ENCODE data around the gene NLRP10.

DNA sequence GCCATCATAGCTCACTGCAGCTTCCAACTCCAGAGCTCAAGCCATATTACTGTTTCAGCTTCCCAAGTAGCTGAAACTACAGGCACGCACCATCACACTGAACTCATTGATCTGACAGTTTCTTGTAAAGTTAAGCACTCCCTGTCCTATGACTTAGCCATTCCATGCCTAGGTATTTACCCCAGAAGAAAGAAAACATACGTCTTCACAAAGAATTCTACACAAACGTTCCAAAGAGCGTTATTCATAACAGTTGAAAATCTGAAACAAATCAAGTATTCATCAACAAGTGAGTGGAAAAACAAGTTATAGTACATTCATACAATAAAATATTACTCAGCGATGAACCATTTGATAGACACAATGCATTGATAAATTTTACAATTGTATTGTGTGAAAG lies 7.8 kb upstream of the NLRP10 start:
- TF ChIP-seq, protein P1, sequence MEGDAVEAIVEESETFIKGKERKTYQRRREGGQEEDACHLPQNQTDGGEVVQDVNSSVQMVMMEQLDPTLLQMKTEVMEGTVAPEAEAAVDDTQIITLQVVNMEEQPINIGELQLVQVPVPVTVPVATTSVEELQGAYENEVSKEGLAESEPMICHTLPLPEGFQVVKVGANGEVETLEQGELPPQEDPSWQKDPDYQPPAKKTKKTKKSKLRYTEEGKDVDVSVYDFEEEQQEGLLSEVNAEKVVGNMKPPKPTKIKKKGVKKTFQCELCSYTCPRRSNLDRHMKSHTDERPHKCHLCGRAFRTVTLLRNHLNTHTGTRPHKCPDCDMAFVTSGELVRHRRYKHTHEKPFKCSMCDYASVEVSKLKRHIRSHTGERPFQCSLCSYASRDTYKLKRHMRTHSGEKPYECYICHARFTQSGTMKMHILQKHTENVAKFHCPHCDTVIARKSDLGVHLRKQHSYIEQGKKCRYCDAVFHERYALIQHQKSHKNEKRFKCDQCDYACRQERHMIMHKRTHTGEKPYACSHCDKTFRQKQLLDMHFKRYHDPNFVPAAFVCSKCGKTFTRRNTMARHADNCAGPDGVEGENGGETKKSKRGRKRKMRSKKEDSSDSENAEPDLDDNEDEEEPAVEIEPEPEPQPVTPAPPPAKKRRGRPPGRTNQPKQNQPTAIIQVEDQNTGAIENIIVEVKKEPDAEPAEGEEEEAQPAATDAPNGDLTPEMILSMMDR (conservative IDR thresholded peaks at IDR 0.05; ENCODE audit: low read length), result no peak
- TF ChIP-seq EZH2phosphoT487 (IDR thresholded peaks at IDR 0.05; ENCODE audit: borderline replicate concordance, low read depth, low read length), result no peak
